SK-N-SH (cell line): ENCODE measurements around the gene SNAP25.

Experiments
- EP300 ChIP-seq, 2 experiments: IDR thresholded peaks; 2 replicates each; pipeline versions ENCODE4 v1.4.0 to v1.6.1; 2012; ENCODE audit warnings: borderline replicate concordance in 1 of 2, low read depth in 1 of 2, low read length in 1 of 2
- EZH2phosphoT487 ChIP-seq: fragments of 200-600 bp; sonication (generic); IDR thresholded peaks from 2 replicates; pipeline ENCODE4 v1.6.1; 2017; ENCODE audit warnings: low read depth, mixed run types, mild to moderate bottlenecking, antibody characterized with exemption, moderate library complexity, borderline replicate concordance
- FOXM1 ChIP-seq: IDR thresholded peaks from 2 replicates; pipeline ENCODE4 v1.4.0; 2012; ENCODE audit warnings: low read depth, mild to moderate bottlenecking
- JUND ChIP-seq: IDR thresholded peaks from 2 replicates; pipeline ENCODE4 v1.4.0; 2012
- POLR2AphosphoS5 ChIP-seq: IDR thresholded peaks from 2 replicates; pipeline ENCODE4 v1.6.1; 2012; ENCODE audit warnings: low read depth, low read length
- RAD21 ChIP-seq: IDR thresholded peaks from 2 replicates; pipeline ENCODE4 v1.6.1; 2012; ENCODE audit warnings: mild to moderate bottlenecking, low read length
- SMC3 ChIP-seq: IDR thresholded peaks from 2 replicates; pipeline ENCODE4 v1.6.1; 2012; ENCODE audit warnings: low read depth, low read length, improper control_type of control experiment
- YY1 ChIP-seq: IDR thresholded peaks from 2 replicates; pipeline ENCODE4 v1.4.0; 2012; ENCODE audit warnings: low read depth, mild to moderate bottlenecking
- TF ChIP-seq, protein P1 (sequence below): fragments of 200-600 bp; sonication (generic); IDR thresholded peaks from 2 replicates; pipeline ENCODE4 v1.6.1; 2017; ENCODE audit warnings: antibody characterized with exemption, mild to moderate bottlenecking, moderate library complexity
- TF ChIP-seq, protein P2 (sequence below): fragments of 150-350 bp; IDR thresholded peaks from 2 replicates; pipeline ENCODE4 v1.6.1; 2017; ENCODE audit warnings: antibody characterized with exemption, low read length, low read depth, borderline replicate concordance
- TF ChIP-seq, protein P3 (sequence below): IDR thresholded peaks from 2 replicates; pipeline ENCODE4 v1.4.0; 2012; ENCODE audit warnings: low read depth
- TF ChIP-seq, protein P4 (sequence below): IDR thresholded peaks from 2 replicates; pipeline ENCODE4 v1.6.1; 2012; ENCODE audit warnings: mild to moderate bottlenecking, low read depth, low read length, moderate library complexity
- TF ChIP-seq, protein P5 (sequence below): IDR thresholded peaks from 2 replicates; pipeline ENCODE4 v1.4.0; 2012; ENCODE audit warnings: low read depth, borderline replicate concordance

DNA sequence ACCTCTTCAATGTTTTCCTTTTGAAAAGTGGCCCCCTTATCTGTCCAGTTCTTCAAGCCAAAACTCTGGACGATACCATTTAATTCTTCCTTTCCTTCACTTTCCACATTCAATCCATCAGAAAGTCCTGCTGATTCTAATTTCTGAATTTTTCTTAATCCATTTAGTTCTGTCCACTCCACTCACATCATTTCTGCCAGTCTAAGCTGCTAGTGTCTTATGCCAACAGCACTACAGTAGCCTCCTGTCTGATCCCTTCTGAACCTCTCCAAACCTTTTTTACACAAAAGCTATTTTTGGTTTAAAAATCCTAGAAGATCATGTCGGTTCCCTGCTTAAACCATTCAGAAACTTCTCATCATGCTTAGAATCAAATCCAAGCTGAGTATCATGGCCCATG, 24.5 kb upstream of the SNAP25 start:
- TF ChIP-seq POLR2AphosphoS5 (no peak), EZH2phosphoT487 (no peak), RAD21 (no peak), SMC3 (no peak), JUND (no peak), EP300 (IDR thresholded peaks at IDR 0.05; ENCODE audit: borderline replicate concordance in 1 of 2, low read depth in 1 of 2, low read length in 1 of 2) (no peak), FOXM1 (no peak), YY1 (no peak)
- TF ChIP-seq, protein P1, sequence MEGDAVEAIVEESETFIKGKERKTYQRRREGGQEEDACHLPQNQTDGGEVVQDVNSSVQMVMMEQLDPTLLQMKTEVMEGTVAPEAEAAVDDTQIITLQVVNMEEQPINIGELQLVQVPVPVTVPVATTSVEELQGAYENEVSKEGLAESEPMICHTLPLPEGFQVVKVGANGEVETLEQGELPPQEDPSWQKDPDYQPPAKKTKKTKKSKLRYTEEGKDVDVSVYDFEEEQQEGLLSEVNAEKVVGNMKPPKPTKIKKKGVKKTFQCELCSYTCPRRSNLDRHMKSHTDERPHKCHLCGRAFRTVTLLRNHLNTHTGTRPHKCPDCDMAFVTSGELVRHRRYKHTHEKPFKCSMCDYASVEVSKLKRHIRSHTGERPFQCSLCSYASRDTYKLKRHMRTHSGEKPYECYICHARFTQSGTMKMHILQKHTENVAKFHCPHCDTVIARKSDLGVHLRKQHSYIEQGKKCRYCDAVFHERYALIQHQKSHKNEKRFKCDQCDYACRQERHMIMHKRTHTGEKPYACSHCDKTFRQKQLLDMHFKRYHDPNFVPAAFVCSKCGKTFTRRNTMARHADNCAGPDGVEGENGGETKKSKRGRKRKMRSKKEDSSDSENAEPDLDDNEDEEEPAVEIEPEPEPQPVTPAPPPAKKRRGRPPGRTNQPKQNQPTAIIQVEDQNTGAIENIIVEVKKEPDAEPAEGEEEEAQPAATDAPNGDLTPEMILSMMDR, result no peak
- TF ChIP-seq, protein P2, sequence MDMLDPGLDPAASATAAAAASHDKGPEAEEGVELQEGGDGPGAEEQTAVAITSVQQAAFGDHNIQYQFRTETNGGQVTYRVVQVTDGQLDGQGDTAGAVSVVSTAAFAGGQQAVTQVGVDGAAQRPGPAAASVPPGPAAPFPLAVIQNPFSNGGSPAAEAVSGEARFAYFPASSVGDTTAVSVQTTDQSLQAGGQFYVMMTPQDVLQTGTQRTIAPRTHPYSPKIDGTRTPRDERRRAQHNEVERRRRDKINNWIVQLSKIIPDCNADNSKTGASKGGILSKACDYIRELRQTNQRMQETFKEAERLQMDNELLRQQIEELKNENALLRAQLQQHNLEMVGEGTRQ, result no peak
- TF ChIP-seq, protein P3, sequence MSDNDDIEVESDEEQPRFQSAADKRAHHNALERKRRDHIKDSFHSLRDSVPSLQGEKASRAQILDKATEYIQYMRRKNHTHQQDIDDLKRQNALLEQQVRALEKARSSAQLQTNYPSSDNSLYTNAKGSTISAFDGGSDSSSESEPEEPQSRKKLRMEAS, result no peak
- TF ChIP-seq, protein P4, sequence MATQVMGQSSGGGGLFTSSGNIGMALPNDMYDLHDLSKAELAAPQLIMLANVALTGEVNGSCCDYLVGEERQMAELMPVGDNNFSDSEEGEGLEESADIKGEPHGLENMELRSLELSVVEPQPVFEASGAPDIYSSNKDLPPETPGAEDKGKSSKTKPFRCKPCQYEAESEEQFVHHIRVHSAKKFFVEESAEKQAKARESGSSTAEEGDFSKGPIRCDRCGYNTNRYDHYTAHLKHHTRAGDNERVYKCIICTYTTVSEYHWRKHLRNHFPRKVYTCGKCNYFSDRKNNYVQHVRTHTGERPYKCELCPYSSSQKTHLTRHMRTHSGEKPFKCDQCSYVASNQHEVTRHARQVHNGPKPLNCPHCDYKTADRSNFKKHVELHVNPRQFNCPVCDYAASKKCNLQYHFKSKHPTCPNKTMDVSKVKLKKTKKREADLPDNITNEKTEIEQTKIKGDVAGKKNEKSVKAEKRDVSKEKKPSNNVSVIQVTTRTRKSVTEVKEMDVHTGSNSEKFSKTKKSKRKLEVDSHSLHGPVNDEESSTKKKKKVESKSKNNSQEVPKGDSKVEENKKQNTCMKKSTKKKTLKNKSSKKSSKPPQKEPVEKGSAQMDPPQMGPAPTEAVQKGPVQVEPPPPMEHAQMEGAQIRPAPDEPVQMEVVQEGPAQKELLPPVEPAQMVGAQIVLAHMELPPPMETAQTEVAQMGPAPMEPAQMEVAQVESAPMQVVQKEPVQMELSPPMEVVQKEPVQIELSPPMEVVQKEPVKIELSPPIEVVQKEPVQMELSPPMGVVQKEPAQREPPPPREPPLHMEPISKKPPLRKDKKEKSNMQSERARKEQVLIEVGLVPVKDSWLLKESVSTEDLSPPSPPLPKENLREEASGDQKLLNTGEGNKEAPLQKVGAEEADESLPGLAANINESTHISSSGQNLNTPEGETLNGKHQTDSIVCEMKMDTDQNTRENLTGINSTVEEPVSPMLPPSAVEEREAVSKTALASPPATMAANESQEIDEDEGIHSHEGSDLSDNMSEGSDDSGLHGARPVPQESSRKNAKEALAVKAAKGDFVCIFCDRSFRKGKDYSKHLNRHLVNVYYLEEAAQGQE, result no peak
- TF ChIP-seq, protein P5, sequence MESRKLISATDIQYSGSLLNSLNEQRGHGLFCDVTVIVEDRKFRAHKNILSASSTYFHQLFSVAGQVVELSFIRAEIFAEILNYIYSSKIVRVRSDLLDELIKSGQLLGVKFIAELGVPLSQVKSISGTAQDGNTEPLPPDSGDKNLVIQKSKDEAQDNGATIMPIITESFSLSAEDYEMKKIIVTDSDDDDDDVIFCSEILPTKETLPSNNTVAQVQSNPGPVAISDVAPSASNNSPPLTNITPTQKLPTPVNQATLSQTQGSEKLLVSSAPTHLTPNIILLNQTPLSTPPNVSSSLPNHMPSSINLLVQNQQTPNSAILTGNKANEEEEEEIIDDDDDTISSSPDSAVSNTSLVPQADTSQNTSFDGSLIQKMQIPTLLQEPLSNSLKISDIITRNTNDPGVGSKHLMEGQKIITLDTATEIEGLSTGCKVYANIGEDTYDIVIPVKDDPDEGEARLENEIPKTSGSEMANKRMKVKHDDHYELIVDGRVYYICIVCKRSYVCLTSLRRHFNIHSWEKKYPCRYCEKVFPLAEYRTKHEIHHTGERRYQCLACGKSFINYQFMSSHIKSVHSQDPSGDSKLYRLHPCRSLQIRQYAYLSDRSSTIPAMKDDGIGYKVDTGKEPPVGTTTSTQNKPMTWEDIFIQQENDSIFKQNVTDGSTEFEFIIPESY, result no peak
